Measurements from ENCODE around the gene AFF4. TPM values are rescaled to one million over a fixed set of nuclear protein-coding genes. Genes with fewer than 3 reads are reported as not detected.

The AFF4 gene
- total RNA-seq, 1 experiment from 2014 or later, result 39.2 TPM

DNA sequence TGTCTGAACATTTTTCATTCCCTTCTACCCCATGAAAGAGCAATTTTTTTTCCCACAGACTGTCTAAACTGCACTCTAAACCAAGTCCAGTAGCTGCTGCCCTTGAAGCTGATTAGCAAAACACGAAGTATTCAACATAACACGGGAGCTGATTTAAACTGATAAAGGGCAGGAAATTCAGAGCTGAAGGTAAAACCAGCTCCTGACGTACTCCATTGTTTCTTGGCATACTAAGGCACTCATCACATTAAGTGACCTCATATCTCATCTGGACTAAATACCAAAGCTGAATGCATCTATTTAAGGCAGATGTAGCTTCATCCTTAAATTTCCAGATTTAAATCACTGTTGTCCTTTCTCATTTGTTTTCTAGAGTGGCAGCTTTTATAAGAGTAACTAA, 109.1 kb downstream of the AFF4 start:
- DNase-seq (ENCODE audit: low read depth), result no peak

DNA sequence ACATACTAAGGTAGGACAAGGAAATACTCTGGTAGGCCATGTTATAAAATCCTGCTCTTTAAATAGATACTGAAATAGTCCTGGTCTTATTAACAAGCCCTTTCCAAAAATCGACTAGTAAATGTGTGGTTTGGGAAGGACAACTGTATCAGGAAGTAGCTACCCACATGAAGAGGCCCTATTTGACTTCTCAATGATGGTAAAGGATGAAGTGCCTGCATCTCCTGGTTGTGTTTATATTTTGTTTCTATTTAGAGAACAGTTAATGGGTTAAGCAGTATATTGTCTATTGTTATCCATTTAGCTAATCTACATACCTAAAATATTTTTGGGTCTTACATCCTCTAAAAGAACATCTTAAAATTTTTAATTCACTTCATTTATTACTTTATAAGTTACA, 109.6 kb downstream of the AFF4 start:
- no peak for DNase-seq (ENCODE audit: low read depth)

- DNase-seq (ENCODE audit: low read depth), result no peak
These were observed 110.1 kb downstream of the AFF4 start for GRCh38 chr5:132853323-132853722.

DNA sequence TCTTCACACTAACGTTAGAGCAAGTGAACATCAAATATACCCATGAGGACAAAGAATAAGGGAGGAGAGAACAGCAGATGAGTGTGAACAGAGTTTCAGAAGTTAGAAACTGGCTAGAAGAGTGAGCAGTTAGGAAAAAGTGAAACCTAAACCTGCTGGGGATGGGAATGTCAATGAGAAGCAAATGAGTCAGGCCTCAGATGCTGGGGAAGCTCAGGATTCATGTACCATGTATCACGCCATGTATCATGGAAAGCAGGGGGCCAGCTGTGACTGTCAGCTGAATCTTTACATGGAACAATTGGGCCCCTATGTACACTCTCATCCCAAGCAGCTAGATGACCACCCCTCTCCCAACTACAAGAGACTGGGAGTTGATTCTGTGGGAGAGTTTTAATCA, 113.4 kb downstream of the AFF4 start:
- DNase-seq (ENCODE audit: low read depth), result peak; percentile 37

- DNase-seq (ENCODE audit: low read depth), result no peak
These were observed 114.1 kb downstream of the AFF4 start for GRCh38 chr5:132849347-132849746.

GRCh38 chr5:132848270-132848669, 115.2 kb downstream of the AFF4 start:
- no peak for DNase-seq (ENCODE audit: low read depth)

GRCh38 chr5:132841305-132841704, 122.1 kb downstream of the AFF4 start:
- peak; percentile 89 for DNase-seq (ENCODE audit: low read depth)

DNA sequence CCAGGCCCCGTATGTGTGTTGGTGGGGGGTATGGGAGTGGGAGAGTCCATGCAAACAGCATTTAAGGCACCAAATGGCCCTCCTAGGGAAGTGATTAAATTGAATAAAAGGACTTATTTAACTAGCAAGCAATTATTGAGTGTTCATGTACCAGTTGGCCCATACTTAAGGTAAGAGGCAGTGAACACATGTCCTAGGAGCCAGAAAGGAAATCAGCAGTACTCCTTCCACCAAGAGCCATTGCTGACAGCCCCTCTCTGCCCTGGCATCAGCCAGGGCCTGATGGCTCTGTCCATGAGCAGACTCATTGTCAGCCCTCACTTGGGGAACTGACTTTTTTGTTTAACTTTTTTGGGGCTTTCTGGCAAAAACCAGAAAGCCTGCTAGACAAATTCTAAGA, 122.5 kb downstream of the AFF4 start:
- DNase-seq (ENCODE audit: low read depth), result no peak

GRCh38 chr5:132840313-132840712, 123.1 kb downstream of the AFF4 start:
- DNase-seq (ENCODE audit: low read depth), result no peak

- peak; percentile 79 for DNase-seq (ENCODE audit: low read depth)
These were observed 123.8 kb downstream of the AFF4 start for GRCh38 chr5:132839426-132840301.

DNA sequence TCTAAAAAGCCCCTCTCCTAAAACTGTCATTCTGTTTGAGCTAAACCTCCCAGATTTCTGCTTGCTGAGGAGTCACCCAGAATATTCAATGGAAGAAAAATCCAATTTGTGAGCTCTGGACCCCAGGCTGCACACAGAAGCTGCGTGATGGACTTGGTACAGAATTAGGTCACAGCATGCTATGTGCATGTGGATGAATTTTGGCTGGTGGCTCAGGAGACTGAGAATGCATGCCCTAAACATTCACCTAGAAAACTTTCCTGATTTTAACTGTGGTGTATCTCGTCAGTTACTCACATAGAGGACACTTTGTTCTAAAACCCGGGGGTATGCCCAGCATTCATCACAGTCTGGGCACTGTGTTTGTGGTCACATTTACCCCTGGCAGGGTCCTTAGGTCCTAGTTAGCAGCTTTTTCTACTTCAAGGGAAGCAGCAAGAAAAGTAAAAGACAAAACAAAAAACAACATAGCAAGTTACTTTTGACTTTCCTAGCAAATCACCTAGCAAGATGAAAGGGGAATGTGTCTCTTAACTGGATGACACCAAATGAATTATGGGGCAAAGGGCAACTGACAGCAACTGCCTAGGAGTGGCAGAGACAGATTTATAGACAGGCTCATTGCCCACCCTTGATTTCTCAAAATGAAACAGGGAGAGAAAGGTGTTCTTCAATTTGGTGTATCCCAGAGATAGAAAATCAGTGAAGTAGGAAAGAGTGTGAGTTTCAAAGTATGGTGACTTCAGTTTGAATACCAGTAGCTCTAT, 124.7 kb downstream of the AFF4 start:
- DNase-seq (ENCODE audit: low read depth), result no peak

DNA sequence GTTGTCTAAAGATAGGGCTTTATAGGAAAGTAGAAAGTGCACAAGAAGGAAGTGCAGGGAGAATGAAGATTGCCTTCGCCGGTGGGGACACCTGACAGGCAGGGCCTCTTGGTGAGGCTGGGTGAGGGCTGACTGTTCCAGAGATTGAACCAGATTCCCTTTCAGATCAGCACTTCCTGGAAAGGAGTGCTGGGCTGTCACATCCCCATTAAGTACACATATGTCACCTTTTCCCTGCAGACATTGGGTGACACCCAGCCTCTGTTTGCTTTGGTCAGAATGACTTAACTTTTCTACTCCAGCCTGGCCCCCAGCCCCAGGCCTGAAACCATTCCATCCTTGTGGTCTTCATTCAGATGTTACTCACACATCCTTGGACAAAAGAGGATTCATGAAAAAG, 125.6 kb downstream of the AFF4 start:
- no peak for DNase-seq (ENCODE audit: low read depth)

DNA sequence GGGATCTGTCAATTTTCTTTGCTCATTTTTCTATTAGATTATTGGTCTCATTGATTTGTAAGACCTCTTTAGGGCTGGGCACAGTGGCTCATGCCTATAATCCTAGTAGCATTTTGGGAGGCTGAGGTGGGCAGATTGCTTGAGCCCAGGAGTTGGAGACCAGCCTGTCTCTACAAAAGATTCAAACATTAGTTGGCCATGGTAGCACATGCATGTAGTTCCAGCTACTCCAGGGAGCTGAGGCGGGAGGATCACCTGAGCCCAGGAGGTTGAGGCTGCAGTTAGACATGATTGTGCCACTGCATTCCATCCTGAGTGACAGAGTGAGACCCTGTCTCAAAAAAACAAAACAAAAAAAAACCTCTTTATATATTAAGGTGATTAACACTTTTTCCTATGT, 126.6 kb downstream of the AFF4 start:
- DNase-seq (ENCODE audit: low read depth), result no peak

- no peak for DNase-seq (ENCODE audit: low read depth)
These were observed 129.4 kb downstream of the AFF4 start for GRCh38 chr5:132834057-132834456.

DNA sequence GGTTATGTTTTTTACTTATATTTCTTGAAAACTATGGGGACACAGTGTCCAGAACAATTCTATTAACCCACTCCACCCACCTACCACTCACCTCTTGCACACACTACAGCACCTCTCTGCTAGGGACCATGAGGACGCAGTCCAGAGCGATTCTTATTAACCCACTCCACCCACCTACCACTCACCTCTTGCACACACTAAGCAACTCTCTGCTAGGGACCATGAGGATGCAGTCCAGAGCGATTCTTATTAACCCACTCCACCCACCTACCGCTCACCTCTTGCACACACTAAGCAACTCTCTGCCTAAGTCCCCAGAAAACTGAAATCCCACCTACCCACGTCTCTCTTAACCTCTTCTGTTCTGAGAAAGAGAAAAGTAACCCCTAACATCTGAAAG, 130.8 kb downstream of the AFF4 start:
- no peak for DNase-seq (ENCODE audit: low read depth)

DNA sequence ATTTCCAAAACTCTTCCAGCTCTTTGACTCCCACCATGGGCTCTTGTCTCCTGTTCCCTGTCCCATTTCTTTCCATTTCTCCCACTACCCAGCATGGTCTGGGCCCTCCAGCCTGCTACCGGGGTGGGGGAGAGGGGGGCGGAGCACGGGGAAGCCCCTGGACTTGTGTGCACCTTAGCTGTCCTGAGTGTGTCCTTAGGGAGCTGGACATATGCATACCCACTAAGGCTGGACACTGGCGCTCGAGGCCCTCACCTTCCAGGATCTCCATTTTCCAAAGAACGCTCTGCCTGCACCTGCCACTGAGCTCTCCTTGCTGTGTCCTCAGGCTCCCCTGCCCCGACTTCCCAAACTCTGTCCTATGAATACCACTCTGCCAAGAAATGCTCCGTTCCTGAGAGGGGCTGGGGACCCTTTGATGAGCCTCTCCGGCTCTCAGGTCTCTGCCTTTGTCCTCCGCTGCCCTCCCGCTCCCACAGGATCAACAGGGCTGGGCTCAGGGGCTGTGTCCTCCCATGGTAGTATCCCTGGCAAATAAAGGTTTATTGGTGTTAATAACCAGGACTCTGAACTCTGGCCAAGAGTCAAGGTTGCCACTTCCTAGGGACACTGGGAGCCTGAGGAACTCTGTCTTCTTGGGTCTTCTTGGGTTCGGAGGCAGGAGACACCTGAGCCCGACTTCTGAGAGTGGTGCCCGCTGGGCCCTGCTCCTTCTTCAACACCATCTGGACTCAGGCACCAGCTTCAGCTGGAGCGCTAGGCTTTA, 132.2 kb downstream of the AFF4 start:
- no peak for DNase-seq (ENCODE audit: low read depth)

DNA sequence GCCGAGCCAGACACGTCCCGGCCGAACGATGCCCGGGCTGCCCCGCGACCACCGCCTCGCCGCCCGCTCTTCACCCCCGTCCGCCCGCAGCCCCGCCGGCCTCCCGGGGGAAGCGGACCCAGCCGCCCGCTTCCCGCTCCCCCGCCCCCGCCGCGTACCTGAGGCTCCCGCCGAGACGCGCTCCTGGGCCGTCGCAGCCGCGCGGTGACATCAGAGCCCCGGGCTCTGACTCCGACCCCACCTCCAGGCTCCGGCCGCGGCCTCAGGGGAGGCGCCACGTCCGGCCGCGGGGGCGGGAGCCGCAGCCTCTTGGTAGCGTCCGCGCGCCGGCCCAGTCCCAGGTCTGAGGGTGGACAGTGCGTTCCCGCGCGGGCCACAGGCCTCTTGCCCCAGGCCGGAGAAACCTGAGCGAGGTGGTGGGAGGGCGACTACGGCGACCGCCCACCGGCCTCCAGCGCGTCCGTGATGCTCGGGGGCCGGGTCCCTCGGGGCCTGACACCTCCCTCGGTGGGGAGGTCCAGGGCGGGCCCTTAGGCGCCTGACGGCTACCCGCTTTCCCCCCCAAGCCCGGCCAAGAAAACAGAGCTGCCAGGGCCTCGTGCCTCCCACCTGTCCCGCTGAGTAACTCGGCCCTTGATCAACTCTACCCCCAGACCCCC, 132.9 kb downstream of the AFF4 start, which contains the start of gene SHROOM1:
Gene SHROOM1 (minus strand): TSS at position 212 of the 659 bp plus-strand sequence. CDS start 4,507 bp downstream, outside the sequence.
- peak; percentile 78 for DNase-seq (ENCODE audit: low read depth)

DNA sequence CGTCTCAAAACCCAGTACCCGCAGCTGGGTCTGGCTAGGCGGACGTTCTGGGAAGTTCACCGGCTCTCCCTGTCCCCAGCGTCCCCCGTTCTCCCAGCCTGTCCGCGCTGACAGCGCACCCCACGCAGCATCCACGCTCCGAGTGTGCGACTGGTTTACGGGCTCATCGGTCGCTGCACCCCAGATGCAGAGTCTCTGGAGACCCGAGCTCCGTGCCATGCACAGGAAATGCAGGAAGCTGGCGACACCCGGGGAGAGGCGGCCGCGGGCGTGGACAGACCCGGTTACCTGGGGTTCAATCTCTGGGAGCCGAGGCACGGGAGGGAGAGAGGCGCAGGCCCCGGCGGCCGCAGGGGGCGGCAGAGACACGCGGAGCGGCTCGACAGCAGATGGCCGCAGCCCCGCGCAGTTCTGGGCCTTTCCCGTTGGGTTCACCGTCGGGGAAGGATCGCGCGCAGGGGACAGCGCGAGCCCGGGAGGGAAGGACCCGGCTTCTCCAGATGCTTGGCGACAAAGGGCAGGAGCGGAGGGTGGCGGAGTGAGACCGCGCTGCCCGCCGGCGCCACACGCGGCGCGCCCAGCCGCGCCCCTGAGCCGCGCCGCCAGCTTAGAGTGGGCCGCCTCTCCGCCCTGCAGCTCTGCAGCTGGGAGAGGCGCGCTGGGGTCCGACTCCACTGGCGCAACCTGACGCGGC, 133.5 kb downstream of the AFF4 start:
- peak; percentile 70 for DNase-seq (ENCODE audit: low read depth)

DNA sequence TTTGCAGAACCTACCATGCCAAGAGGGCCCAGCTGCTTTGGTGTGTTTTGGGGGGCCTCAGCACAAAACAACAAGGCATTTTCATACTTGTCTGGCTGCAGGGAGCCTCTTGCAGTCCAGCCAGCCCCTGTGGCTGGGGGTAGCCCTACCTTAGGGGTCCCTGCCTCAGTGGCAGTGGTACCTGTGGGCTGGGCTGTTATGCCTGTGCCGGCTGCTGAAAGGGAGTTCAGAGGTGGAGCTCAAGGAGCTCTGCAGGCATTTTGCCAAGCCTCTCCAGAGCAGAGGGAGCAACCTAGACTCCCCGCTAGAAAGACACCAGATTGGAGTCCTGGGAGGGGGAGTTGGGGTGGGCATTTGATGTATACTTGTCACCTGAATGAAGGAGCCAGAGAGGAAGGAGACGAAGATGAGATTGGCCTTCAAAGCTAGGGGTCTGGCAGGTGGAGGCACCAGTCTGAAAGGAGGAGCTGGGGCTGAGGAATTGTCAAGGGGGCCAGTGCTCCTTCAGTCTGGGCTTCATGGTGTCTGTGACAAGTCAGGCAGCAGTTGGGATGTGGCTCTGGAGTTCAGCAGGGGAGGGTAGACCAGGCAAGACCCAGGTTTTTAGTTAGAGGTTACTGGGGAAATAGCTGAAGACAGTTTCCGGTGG, 134.5 kb downstream of the AFF4 start:
- no peak for DNase-seq (ENCODE audit: low read depth)

GRCh38 chr5:132827943-132828673, 135.3 kb downstream of the AFF4 start:
- DNase-seq (ENCODE audit: low read depth), result no peak

Measured in M059J (cell line).